ENCODE results near the gene ADIPOR2. TPM values are rescaled to one million over a fixed set of nuclear protein-coding genes. Genes with fewer than 3 reads are reported as not detected.

The ADIPOR2 gene
- total and polyA plus RNA-seq, 9 donors = 21.5 to 91.8 (median 42.0) TPM

- DNase-seq = no peak
- TF ChIP-seq POLR2A (IDR thresholded peaks at IDR 0.05) (no peak), EP300 (IDR thresholded peaks at IDR 0.05) (no peak)
- TF ChIP-seq, protein P1, sequence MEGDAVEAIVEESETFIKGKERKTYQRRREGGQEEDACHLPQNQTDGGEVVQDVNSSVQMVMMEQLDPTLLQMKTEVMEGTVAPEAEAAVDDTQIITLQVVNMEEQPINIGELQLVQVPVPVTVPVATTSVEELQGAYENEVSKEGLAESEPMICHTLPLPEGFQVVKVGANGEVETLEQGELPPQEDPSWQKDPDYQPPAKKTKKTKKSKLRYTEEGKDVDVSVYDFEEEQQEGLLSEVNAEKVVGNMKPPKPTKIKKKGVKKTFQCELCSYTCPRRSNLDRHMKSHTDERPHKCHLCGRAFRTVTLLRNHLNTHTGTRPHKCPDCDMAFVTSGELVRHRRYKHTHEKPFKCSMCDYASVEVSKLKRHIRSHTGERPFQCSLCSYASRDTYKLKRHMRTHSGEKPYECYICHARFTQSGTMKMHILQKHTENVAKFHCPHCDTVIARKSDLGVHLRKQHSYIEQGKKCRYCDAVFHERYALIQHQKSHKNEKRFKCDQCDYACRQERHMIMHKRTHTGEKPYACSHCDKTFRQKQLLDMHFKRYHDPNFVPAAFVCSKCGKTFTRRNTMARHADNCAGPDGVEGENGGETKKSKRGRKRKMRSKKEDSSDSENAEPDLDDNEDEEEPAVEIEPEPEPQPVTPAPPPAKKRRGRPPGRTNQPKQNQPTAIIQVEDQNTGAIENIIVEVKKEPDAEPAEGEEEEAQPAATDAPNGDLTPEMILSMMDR (IDR thresholded peaks at IDR 0.05) = no peak
- WGBS, 3 donors = 41 to 60% (median 57%) methylated on average over 2 of the region's 2 CpGs
- intact Hi-C loops (cut with DNase I) = no loop called here
- Histone ChIP-seq H3K4me1 (ENCODE audit: insufficient read depth) (peaks cover 3% of the 10 kb centered on the region), H3K9me3 (no peaks in the 10 kb centered on the region), H3K27ac (peak overlapping the region in 1 of 2 donors; percentile 40), H3K36me3 (no peaks in the 10 kb centered on the region), H3K4me3 (no peak overlapping the region), H3K27me3 (no peaks in the 10 kb centered on the region)
Observed at GRCh38 chr12:1758376-1758775, 67.5 kb downstream of the ADIPOR2 start.

GRCh38 chr12:1758887-1759286 lies 68.0 kb downstream of the ADIPOR2 start:
- no peak overlapping the region for H3K4me3 ChIP-seq
- no peak for DNase-seq
- H3K27ac ChIP-seq = peak overlapping the region in 1 of 2 donors; percentile 40
- TF ChIP-seq, protein P1 (IDR thresholded peaks at IDR 0.05) = no peak
- TF ChIP-seq POLR2A (IDR thresholded peaks at IDR 0.05) (no peak), EP300 (IDR thresholded peaks at IDR 0.05) (no peak)
- intact Hi-C loops (cut with DNase I) = no loop called here
- H3K9me3 ChIP-seq = no peaks in the 10 kb centered on the region
- 11 to 32% (median 26%) methylated on average over 4 of the region's 4 CpGs for WGBS, 3 donors
- no peaks in the 10 kb centered on the region for H3K27me3 ChIP-seq
- H3K36me3 ChIP-seq = no peaks in the 10 kb centered on the region
- peaks cover 3% of the 10 kb centered on the region for H3K4me1 ChIP-seq (ENCODE audit: insufficient read depth)

- 78 to 91% (median 88%) methylated on average over 2 of the region's 2 CpGs for WGBS, 3 donors
- H3K4me3 ChIP-seq = no peak overlapping the region
- H3K9me3 ChIP-seq = no peaks in the 10 kb centered on the region
- H3K4me1 ChIP-seq (ENCODE audit: insufficient read depth) = peaks cover 3% of the 10 kb centered on the region
- no peak overlapping the region for H3K27ac ChIP-seq
- DNase-seq = no peak
- H3K36me3 ChIP-seq = no peaks in the 10 kb centered on the region
- no peaks in the 10 kb centered on the region for H3K27me3 ChIP-seq
- no peak for TF ChIP-seq EP300 (IDR thresholded peaks at IDR 0.05)
- TF ChIP-seq, protein P1 (IDR thresholded peaks at IDR 0.05) = no peak
- no peak for TF ChIP-seq POLR2A (IDR thresholded peaks at IDR 0.05)
- intact Hi-C loops (cut with DNase I) = no loop called here
Observed at GRCh38 chr12:1760566-1761382, 69.9 kb downstream of the ADIPOR2 start.

- Histone ChIP-seq H3K27ac (no peak overlapping the region), H3K4me1 (ENCODE audit: insufficient read depth) (peaks cover 3% of the 10 kb centered on the region), H3K9me3 (no peaks in the 10 kb centered on the region), H3K36me3 (no peaks in the 10 kb centered on the region), H3K4me3 (no peak overlapping the region), H3K27me3 (no peaks in the 10 kb centered on the region)
- DNase-seq = no peak
- intact Hi-C loops (cut with DNase I) = no loop called here
- 82 to 96% (median 92%) methylated on average over 3 of the region's 3 CpGs for WGBS, 3 donors
- TF ChIP-seq EP300 (IDR thresholded peaks at IDR 0.05) = no peak
- no peak for TF ChIP-seq POLR2A (IDR thresholded peaks at IDR 0.05)
- TF ChIP-seq, protein P1 (IDR thresholded peaks at IDR 0.05) = no peak
Observed at GRCh38 chr12:1761857-1762256, 71.0 kb downstream of the ADIPOR2 start.

Measured in ovary (tissue), 9 donors.